GM12801 (cell line): Measurements from ENCODE around the gene CCND2.

Source experiments
- TF ChIP-seq, protein P1 (sequence below): IDR thresholded peaks from one replicate; pipeline ENCODE4 v1.5.1; 2011; ENCODE audit warnings: control low read depth; ENCODE audit not compliant: insufficient read length; ENCODE audit errors: extremely low read depth

The CCND2 gene

DNA sequence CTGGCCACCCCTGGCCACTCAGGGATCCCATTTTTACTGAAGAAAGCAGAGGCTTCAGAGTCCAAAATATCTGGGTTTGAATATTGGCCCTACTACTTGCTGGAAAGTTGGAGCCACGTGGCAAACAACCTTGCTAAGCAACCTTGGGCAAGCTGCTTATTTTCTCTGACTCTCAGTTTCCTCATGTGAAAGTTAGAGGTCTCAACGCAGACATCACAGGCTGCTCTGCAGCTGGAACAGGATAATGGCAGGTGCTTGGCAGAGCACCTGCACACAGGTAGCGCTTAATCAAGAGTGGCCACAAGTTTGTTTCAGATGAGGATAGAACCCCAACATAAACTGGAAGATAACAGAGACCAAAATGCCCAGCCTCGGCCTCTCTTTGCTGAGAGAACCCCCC lies 28.1 kb upstream of the CCND2 start:
- TF ChIP-seq, protein P1, sequence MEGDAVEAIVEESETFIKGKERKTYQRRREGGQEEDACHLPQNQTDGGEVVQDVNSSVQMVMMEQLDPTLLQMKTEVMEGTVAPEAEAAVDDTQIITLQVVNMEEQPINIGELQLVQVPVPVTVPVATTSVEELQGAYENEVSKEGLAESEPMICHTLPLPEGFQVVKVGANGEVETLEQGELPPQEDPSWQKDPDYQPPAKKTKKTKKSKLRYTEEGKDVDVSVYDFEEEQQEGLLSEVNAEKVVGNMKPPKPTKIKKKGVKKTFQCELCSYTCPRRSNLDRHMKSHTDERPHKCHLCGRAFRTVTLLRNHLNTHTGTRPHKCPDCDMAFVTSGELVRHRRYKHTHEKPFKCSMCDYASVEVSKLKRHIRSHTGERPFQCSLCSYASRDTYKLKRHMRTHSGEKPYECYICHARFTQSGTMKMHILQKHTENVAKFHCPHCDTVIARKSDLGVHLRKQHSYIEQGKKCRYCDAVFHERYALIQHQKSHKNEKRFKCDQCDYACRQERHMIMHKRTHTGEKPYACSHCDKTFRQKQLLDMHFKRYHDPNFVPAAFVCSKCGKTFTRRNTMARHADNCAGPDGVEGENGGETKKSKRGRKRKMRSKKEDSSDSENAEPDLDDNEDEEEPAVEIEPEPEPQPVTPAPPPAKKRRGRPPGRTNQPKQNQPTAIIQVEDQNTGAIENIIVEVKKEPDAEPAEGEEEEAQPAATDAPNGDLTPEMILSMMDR = no peak

DNA sequence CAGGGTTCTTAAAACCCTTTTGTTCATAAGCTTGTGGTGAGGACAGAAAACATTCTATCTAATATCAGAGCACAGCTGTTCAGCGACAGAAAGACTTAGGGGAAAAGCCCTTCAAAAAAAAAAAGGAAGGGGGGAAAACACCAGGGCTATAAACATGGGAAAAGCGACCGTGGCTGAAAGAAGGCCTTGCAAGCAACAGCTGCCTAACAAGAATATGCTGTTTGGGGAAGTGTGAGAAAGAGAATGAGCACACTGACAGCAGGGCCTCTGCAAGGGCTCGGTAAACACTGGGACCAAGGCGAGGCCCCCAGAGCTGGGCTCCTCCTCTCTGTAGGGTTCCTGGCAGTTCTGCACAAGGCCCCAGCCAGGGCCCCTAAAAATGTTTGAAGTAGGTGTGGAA lies 27.4 kb upstream of the CCND2 start:
- TF ChIP-seq, protein P1 = no peak

DNA sequence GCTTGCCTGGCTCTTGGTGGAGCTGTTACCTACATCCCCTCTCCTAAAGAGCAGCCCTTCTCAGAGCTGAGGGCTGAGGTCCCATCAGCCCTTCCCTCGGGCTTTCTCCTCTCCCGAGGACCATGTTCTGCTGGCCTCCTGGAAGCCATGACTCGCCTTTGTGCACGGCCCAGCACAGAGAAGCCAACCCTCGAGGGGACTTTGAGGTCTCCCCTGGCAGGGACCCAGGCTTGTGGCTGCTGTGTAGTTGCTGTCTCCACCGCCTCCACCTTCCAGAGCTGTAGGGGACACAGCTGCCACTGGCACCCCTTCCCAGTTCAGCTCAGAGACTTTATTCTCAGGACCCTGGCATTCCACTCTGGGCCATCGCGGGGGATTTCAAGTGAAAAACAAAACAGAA lies 22.9 kb upstream of the CCND2 start:
- TF ChIP-seq, protein P1 = no peak

DNA sequence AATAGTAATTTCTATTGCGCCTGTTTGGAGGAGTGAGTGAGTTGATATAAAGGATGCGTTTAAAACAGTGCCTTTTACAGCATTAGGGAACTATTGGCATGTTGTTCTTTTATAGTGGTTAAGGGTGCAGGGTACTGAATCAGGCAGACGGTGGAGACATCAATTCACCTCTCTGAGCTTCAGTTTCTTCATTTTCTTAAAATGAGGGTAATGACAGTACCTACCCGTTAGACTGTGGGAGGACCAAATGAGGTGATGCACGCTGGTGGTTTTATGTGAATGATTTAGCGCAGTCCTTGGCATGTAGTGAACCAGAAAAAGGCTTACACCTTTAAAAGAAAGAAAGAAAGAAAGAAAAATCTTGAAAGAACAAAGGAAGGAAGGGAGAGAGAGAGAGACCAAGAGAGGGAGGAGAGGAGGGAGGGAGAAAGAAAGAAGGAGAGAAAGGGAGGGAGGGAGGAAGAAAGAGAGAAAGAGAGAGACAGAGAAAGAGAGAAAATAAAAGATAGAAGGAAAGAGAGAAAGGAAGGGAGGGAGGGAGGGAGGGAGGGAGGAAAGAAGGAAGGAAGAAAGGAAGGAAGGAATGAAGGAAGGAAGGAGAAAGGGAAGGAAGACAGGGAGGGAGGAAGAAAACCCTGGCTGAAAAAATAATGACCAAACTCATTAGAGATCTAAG lies 22.2 kb upstream of the CCND2 start:
- TF ChIP-seq, protein P1 = no peak

DNA sequence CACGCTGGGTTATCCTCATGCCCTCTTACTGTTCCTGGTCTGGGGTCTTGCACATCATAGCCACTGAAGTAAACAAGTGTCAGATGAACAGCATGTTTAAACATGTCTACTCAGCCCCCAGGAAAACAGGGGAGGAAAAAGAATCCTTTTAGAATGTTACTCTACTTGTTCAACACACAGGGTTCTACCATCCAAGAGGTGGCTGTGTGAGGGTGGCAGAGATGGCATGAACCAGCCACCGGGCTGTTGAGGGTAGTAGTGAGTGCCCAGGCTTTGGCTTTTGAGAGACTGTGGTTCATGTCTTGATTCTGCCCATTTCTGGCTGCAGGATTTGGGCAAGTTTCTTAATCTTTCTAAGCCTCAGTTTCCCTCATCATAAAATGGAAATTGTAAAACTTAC lies 21.6 kb upstream of the CCND2 start:
- TF ChIP-seq, protein P1 = no peak

DNA sequence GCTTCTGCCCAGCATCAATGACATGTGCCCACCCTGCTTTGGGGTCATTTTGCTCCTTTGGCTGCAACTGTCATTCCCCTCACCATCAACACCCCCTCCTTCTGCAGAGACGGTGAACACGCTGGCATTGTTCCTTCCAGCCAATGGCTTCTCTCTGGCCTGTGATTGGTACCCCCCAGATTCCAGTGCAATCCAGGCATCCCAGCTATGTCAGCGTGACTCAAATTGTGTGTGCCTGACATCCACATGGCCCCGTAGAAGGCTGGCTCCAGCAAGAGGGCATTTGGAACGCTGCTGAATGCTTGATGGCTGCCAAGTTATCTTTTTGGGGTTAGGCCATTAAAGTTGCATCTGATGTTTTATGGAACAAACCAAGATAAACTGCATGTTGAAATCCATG lies 21.0 kb upstream of the CCND2 start:
- TF ChIP-seq, protein P1 = no peak

DNA sequence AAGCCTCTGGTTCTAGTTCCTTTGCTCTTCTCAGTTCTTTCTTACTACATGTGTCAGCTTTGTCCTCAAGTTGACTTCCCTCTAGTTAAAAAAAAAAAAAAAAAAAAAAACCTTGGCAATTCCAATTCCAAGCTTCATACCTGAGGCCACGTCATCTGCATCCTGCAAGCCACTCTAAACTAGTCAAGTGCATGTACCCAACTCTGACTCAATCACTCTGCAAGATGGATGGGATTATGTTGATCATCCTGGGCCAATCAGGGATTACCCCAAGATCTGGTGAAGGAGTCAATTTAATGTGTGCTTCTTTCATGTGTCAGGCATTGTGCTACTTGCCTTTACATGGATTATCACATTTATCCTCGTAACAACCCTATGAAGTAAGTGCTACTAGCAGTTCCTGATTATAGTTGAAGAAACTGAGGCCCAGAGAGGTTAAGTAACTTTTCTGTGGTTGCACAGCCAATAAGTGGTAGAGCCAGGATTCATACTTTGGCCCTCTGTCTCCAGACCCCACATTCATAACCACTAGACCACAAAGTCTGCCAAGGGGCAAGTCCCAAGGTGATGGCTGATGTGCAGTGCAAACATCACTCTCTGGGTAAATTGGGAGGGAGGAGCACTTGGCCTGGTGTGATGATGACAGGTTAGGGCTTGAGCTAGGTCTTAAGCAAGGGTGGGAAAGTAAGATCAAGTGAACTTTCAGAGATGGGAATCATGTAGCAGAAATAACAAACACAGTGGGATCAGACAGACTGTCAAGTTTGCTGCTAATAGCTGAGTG lies 17.3 kb upstream of the CCND2 start:
- TF ChIP-seq, protein P1 = no peak
